ENCODE results near the gene FANCC. TPM values are rescaled to one million over a fixed set of nuclear protein-coding genes. Genes with fewer than 3 reads are reported as not detected.

Gene FANCC
- total and polyA plus RNA-seq, 2 experiments from 2014 or later, result 5.0 to 5.3 TPM

DNA sequence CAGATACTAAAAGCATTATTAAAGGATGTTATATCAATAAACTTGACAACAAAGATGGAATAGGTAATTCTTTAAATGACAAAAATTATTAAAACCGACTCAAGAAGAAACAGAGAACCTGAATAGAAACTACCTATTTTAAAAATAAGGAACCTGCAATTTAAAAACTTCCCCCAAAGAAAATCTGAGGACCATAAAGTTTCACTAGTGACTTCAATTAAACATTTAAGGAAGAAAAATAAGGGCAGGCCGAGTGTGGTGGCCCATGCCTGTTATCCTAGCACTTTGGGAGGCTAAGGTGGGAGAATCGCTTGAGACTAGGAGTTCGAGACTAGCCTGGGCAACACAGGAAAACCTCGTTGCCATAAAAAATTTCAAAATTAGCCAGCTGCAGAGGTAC, 99.6 kb downstream of the FANCC start:
- no peak overlapping the region for H3K27ac ChIP-seq
- H3K4me3 ChIP-seq, result no peak overlapping the region
- H3F3A ChIP-seq (ENCODE audit: insufficient read depth), result no peaks in the 10 kb centered on the region
- no peak for DNase-seq
- no peaks in the 10 kb centered on the region for H3K4me1 ChIP-seq (ENCODE audit: insufficient read depth)
- no peaks in the 10 kb centered on the region for H3K36me3 ChIP-seq (ENCODE audit: low read depth)
- H2AFZ ChIP-seq, result no peak overlapping the region
- in situ Hi-C loops (cut with MboI), result no loop called here
- H3K79me2 ChIP-seq (ENCODE audit: insufficient read depth), result no peaks in the 10 kb centered on the region
- H3K9me2 ChIP-seq (ENCODE audit: insufficient read depth), result no peaks in the 10 kb centered on the region
- no peak overlapping the region for H3K9ac ChIP-seq
- TF ChIP-seq EZH2phosphoT487 (IDR thresholded peaks at IDR 0.05; ENCODE audit: insufficient read depth, low read depth), result no peak
- no peak for TF ChIP-seq EZH2 (IDR thresholded peaks at IDR 0.05; ENCODE audit: insufficient read depth, poor library complexity, severe bottlenecking)
- no peaks in the 10 kb centered on the region for H4K20me1 ChIP-seq (ENCODE audit: insufficient read depth)
- WGBS, 2 experiments (ENCODE audit: low coverage in 1 of 2, low lambda C conversion rate in 2 of 2, missing lambda C conversion rate in 2 of 2), result 68 to 69% methylated on average over 5 of the region's 5 CpGs
- no peaks in the 10 kb centered on the region for H3K9me3 ChIP-seq (ENCODE audit: low read depth)
- no peak overlapping the region for H3K4me2 ChIP-seq (ENCODE audit: unreplicated experiment)
- H3K27me3 ChIP-seq (replicated peaks; ENCODE audit: insufficient read depth), result no peaks in the 10 kb centered on the region

DNA sequence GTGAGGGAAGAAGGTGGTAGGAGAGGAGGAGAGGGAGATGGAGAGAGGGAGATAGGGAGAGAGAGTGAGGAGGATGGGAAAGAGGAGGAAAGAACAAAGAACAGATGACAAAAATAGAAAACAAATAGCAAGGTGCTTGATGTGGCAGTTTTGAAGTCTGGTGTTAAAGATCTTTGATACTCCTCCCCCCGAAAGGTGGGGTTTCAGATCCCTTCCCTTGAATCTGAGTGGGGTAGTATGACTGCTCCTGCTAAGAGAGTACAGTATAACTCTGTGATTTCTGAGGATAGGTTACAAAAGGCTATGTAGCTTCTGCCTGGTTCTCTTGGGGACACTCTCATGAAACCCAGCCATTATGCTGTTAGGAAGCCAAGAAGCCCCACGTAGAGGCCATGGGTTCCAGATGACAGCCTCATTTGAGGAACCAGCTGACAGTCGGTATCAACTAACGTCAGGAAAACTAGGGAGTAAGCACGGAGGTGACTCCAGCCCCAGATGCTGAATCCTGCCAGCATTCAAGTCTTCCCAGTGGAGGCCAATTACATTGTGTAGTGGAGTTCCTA, 102.1 kb downstream of the FANCC start:
- Histone ChIP-seq H3K27me3 (replicated peaks; ENCODE audit: insufficient read depth) (no peaks in the 10 kb centered on the region), H4K20me1 (ENCODE audit: insufficient read depth) (no peaks in the 10 kb centered on the region), H3K9ac (no peak overlapping the region), H3K9me3 (ENCODE audit: low read depth) (no peaks in the 10 kb centered on the region), H3K9me2 (ENCODE audit: insufficient read depth) (no peaks in the 10 kb centered on the region), H3K4me3 (no peak overlapping the region), H3K27ac (no peak overlapping the region), H3K79me2 (ENCODE audit: insufficient read depth) (no peaks in the 10 kb centered on the region), H3K36me3 (ENCODE audit: low read depth) (no peaks in the 10 kb centered on the region), H2AFZ (no peak overlapping the region), H3K4me2 (ENCODE audit: unreplicated experiment) (no peak overlapping the region), H3K4me1 (ENCODE audit: insufficient read depth) (no peaks in the 10 kb centered on the region), H3F3A (ENCODE audit: insufficient read depth) (no peaks in the 10 kb centered on the region)
- TF ChIP-seq EZH2phosphoT487 (IDR thresholded peaks at IDR 0.05; ENCODE audit: insufficient read depth, low read depth) (no peak), EZH2 (IDR thresholded peaks at IDR 0.05; ENCODE audit: insufficient read depth, poor library complexity, severe bottlenecking) (no peak)
- no peak for DNase-seq
- in situ Hi-C loops (cut with MboI), result no loop called here
- 91 to 99% methylated on average over 5 of the region's 5 CpGs for WGBS, 2 experiments (ENCODE audit: low coverage in 1 of 2, low lambda C conversion rate in 2 of 2, missing lambda C conversion rate in 2 of 2)

DNA sequence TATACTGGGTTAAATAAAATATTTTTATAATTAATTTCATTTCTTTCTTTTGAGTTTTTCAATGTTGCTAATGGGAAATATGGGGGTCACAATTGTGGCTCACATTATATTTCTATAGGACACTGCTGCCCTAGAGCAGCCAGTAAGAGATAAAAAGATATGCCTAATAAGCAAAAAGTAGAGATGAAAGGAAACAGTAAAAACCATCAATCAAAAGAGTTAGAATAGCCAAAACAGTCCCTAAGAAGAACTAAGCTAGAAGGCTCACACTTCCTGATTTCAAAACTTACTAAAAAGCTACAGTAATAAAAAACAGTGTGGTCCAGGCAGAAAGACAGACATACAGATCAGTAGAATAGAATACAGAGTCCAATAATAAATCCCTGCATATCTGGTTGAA, 104.4 kb downstream of the FANCC start:
- no peak for DNase-seq
- H3K9me2 ChIP-seq (ENCODE audit: insufficient read depth), result no peaks in the 10 kb centered on the region
- H3K9ac ChIP-seq, result no peak overlapping the region
- no peaks in the 10 kb centered on the region for H3K36me3 ChIP-seq (ENCODE audit: low read depth)
- H2AFZ ChIP-seq, result no peak overlapping the region
- no peaks in the 10 kb centered on the region for H4K20me1 ChIP-seq (ENCODE audit: insufficient read depth)
- H3K27me3 ChIP-seq (replicated peaks; ENCODE audit: insufficient read depth), result no peaks in the 10 kb centered on the region
- no peaks in the 10 kb centered on the region for H3K79me2 ChIP-seq (ENCODE audit: insufficient read depth)
- no peaks in the 10 kb centered on the region for H3K9me3 ChIP-seq (ENCODE audit: low read depth)
- TF ChIP-seq EZH2 (IDR thresholded peaks at IDR 0.05; ENCODE audit: insufficient read depth, poor library complexity, severe bottlenecking), result no peak
- no peak for TF ChIP-seq EZH2phosphoT487 (IDR thresholded peaks at IDR 0.05; ENCODE audit: insufficient read depth, low read depth)
- H3K4me1 ChIP-seq (ENCODE audit: insufficient read depth), result no peaks in the 10 kb centered on the region
- H3K4me2 ChIP-seq (ENCODE audit: unreplicated experiment), result no peak overlapping the region
- no peak overlapping the region for H3K4me3 ChIP-seq
- H3K27ac ChIP-seq, result no peak overlapping the region
- in situ Hi-C loops (cut with MboI), result no loop called here
- H3F3A ChIP-seq (ENCODE audit: insufficient read depth), result no peaks in the 10 kb centered on the region

DNA sequence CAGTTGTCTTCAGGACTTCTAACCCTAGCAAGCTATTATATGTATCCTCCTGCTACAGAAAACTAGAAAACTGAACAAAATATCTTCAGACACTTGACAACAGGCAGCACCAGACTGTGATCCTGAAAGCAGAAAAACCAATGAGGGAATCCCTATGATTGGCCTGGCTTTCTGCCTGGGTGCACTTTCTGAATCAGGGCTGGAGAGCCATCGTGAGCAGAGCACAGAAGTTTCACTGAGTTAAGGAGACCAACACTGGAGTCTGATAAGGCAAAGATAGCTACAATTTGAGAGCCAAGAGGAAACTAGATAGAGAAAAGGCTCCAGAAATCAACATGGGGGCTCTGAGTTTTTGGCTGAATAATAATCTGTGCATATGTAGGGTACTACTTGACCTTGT, 106.5 kb downstream of the FANCC start:
- Histone ChIP-seq H3K4me2 (ENCODE audit: unreplicated experiment) (no peak overlapping the region), H3K36me3 (ENCODE audit: low read depth) (no peaks in the 10 kb centered on the region), H4K20me1 (ENCODE audit: insufficient read depth) (no peaks in the 10 kb centered on the region), H3K27ac (no peak overlapping the region), H3K4me3 (no peak overlapping the region), H3K9ac (no peak overlapping the region), H2AFZ (no peak overlapping the region), H3K27me3 (replicated peaks; ENCODE audit: insufficient read depth) (no peaks in the 10 kb centered on the region), H3K4me1 (ENCODE audit: insufficient read depth) (no peaks in the 10 kb centered on the region), H3K79me2 (ENCODE audit: insufficient read depth) (no peaks in the 10 kb centered on the region), H3K9me3 (ENCODE audit: low read depth) (no peaks in the 10 kb centered on the region), H3F3A (ENCODE audit: insufficient read depth) (no peaks in the 10 kb centered on the region), H3K9me2 (ENCODE audit: insufficient read depth) (no peaks in the 10 kb centered on the region)
- 96 to 100% methylated on average over 1 of the region's 1 CpG for WGBS, 2 experiments (ENCODE audit: low coverage in 1 of 2, low lambda C conversion rate in 2 of 2, missing lambda C conversion rate in 2 of 2)
- in situ Hi-C loops (cut with MboI), result no loop called here
- TF ChIP-seq EZH2 (IDR thresholded peaks at IDR 0.05; ENCODE audit: insufficient read depth, poor library complexity, severe bottlenecking), result no peak
- no peak for TF ChIP-seq EZH2phosphoT487 (IDR thresholded peaks at IDR 0.05; ENCODE audit: insufficient read depth, low read depth)
- no peak for DNase-seq

DNA sequence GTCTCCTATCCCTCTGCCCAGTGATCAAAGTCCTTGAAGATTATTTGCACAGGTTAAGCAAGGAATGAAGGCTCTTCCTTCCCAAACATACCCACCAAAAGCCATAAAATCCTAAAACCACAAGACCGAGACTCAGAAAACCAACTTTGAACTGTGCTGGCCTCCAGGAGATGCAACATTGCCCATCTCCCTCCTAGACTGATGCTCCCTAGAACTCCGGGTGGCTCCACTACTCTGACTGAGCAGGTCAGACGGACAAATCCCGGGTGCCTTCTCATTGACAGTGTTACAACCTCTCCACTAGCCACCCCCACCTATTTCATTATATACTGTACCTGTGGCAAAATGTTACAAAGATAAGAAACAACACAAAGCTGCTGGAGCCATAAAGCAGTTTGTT, 110.1 kb downstream of the FANCC start:
- no peak overlapping the region for H3K4me3 ChIP-seq
- H3K9me2 ChIP-seq (ENCODE audit: insufficient read depth), result no peaks in the 10 kb centered on the region
- in situ Hi-C loops (cut with MboI), result no loop called here
- H3K4me1 ChIP-seq (ENCODE audit: insufficient read depth), result no peaks in the 10 kb centered on the region
- H3K9me3 ChIP-seq (ENCODE audit: low read depth), result no peaks in the 10 kb centered on the region
- H3K27me3 ChIP-seq (replicated peaks; ENCODE audit: insufficient read depth), result no peaks in the 10 kb centered on the region
- no peaks in the 10 kb centered on the region for H3K79me2 ChIP-seq (ENCODE audit: insufficient read depth)
- H3K27ac ChIP-seq, result no peak overlapping the region
- no peaks in the 10 kb centered on the region for H3K36me3 ChIP-seq (ENCODE audit: low read depth)
- no peaks in the 10 kb centered on the region for H4K20me1 ChIP-seq (ENCODE audit: insufficient read depth)
- H3K4me2 ChIP-seq (ENCODE audit: unreplicated experiment), result no peak overlapping the region
- no peak for TF ChIP-seq EZH2phosphoT487 (IDR thresholded peaks at IDR 0.05; ENCODE audit: insufficient read depth, low read depth)
- TF ChIP-seq EZH2 (IDR thresholded peaks at IDR 0.05; ENCODE audit: insufficient read depth, poor library complexity, severe bottlenecking), result no peak
- no peak overlapping the region for H3K9ac ChIP-seq
- no peaks in the 10 kb centered on the region for H3F3A ChIP-seq (ENCODE audit: insufficient read depth)
- DNase-seq, result no peak
- no peak overlapping the region for H2AFZ ChIP-seq
- WGBS, 2 experiments (ENCODE audit: low coverage in 1 of 2, low lambda C conversion rate in 2 of 2, missing lambda C conversion rate in 2 of 2), result 92 to 97% methylated on average over 4 of the region's 4 CpGs
